ENCODE data around the gene PMM2. TPM values are rescaled to one million over a fixed set of nuclear protein-coding genes. Genes with fewer than 3 reads are reported as not detected.

PMM2 gene
- total RNA-seq, 6 experiments from 2014 or later: 18.6 to 47.8 (median 39.0) TPM

DNA sequence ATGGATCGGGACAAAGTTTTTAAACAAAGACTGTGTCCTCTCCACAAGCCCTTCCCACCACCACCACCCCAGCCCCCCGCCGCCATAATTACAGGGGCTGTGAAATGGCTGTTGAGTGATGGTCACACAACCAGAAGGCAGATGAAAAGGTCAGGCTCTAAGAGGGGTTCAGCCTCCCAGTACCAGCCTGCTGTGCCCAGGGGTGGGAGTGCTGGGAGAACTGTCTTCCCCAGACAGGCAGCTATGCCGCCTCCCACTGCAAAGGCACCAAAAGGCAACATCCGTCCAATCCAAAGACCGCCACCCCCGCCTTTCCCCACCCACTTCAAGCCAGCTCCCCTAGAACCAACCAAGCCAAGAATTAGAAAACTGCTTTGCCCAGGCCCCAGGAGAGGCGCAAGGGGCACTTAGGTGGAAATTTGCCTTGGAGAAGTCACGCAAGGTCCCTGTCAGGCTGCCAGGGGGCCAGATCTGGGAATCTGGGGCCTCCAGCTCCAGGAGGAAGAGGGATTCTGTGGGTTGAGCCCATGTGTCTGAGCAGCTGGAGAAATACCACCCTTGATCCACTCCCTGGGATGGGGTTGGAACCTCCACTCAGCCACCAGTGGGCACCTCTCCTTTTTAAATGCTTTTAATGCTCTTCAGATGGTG, 56.8 kb downstream of the PMM2 start:
- H3K9me3 ChIP-seq: no peaks in the 10 kb centered on the region
- no peak for DNase-seq
- no peaks in the 10 kb centered on the region for H3K27me3 ChIP-seq
- intact Hi-C loops (cut with DNase I): no loop called here
- H3K4me1 ChIP-seq: peaks cover 0 to 30% (median 12%) of the 10 kb centered on the region in 4 donors
- H3K36me3 ChIP-seq: peaks cover 0 to 21% (median 10%) of the 10 kb centered on the region in 4 donors
- H3K4me3 ChIP-seq: no peak overlapping the region
- no peak for TF ChIP-seq POLR2A (IDR thresholded peaks at IDR 0.05)
- TF ChIP-seq, protein P1, sequence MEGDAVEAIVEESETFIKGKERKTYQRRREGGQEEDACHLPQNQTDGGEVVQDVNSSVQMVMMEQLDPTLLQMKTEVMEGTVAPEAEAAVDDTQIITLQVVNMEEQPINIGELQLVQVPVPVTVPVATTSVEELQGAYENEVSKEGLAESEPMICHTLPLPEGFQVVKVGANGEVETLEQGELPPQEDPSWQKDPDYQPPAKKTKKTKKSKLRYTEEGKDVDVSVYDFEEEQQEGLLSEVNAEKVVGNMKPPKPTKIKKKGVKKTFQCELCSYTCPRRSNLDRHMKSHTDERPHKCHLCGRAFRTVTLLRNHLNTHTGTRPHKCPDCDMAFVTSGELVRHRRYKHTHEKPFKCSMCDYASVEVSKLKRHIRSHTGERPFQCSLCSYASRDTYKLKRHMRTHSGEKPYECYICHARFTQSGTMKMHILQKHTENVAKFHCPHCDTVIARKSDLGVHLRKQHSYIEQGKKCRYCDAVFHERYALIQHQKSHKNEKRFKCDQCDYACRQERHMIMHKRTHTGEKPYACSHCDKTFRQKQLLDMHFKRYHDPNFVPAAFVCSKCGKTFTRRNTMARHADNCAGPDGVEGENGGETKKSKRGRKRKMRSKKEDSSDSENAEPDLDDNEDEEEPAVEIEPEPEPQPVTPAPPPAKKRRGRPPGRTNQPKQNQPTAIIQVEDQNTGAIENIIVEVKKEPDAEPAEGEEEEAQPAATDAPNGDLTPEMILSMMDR (IDR thresholded peaks at IDR 0.05): no peak
- ATAC-seq: no peak
- WGBS (ENCODE audit: insufficient coverage, low coverage, low lambda C conversion rate, missing lambda C conversion rate): 96% methylated on average over 3 of the region's 9 CpGs
- peak overlapping the region in 1 of 3 donors; percentile 8 for H3K27ac ChIP-seq

- 89% methylated on average over 4 of the region's 11 CpGs for WGBS (ENCODE audit: insufficient coverage, low coverage, low lambda C conversion rate, missing lambda C conversion rate)
- no peak for TF ChIP-seq POLR2A (IDR thresholded peaks at IDR 0.05)
- TF ChIP-seq, protein P1 (IDR thresholded peaks at IDR 0.05): peak; percentile 16 to 38 (median 28)
- no peak overlapping the region for H3K27ac ChIP-seq
These were observed 57.6 kb downstream of the PMM2 start for GRCh38 chr16:8855051-8855786.

GRCh38 chr16:8855972-8856371, 58.3 kb downstream of the PMM2 start:
- WGBS (ENCODE audit: insufficient coverage, low coverage, low lambda C conversion rate, missing lambda C conversion rate): 91% methylated on average over 1 of the region's 5 CpGs
- ATAC-seq (no peak), DNase-seq (no peak)
- Histone ChIP-seq H3K36me3 (peaks cover 0 to 21% (median 10%) of the 10 kb centered on the region in 4 donors), H3K27ac (no peak overlapping the region), H3K9me3 (no peaks in the 10 kb centered on the region), H3K4me3 (no peak overlapping the region), H3K27me3 (no peaks in the 10 kb centered on the region), H3K4me1 (peaks cover 0 to 30% (median 9%) of the 10 kb centered on the region in 4 donors)
- no peak for TF ChIP-seq POLR2A (IDR thresholded peaks at IDR 0.05)
- TF ChIP-seq, protein P1 (IDR thresholded peaks at IDR 0.05): no peak
- intact Hi-C loops (cut with DNase I): no loop called here

More at GRCh38 chr16:8855051-8855786, 57.6 kb downstream of the PMM2 start:
- ATAC-seq (peak in 2 of 4 donors; percentile 2 to 5), DNase-seq (no peak)
- Histone ChIP-seq H3K27me3 (no peaks in the 10 kb centered on the region), H3K4me1 (peaks cover 0 to 30% (median 12%) of the 10 kb centered on the region in 4 donors), H3K9me3 (no peaks in the 10 kb centered on the region), H3K36me3 (peaks cover 0 to 21% (median 10%) of the 10 kb centered on the region in 4 donors), H3K4me3 (no peak overlapping the region)
- intact Hi-C loops (cut with DNase I): no loop called here

GRCh38 chr16:8858994-8859912, 61.6 kb downstream of the PMM2 start:
- H3K9me3 ChIP-seq: no peaks in the 10 kb centered on the region
- ATAC-seq: no peak
- peaks cover 0 to 48% (median 19%) of the 10 kb centered on the region in 4 donors for H3K4me1 ChIP-seq
- intact Hi-C loops (cut with DNase I): no loop called here
- TF ChIP-seq, protein P1 (IDR thresholded peaks at IDR 0.05): no peak
- no peak for TF ChIP-seq POLR2A (IDR thresholded peaks at IDR 0.05)
- H3K27ac ChIP-seq: peak overlapping the region; percentile 40 to 89 (median 40)
- peak overlapping the region in 2 of 3 donors; percentile 29 to 52 for H3K4me3 ChIP-seq
- WGBS (ENCODE audit: insufficient coverage, low coverage, low lambda C conversion rate, missing lambda C conversion rate): 88% methylated on average over 7 of the region's 31 CpGs
- H3K36me3 ChIP-seq: peaks cover 0 to 15% (median 10%) of the 10 kb centered on the region in 4 donors
- no peaks in the 10 kb centered on the region for H3K27me3 ChIP-seq
- DNase-seq: peak in 1 of 3 donors; percentile 46
